Sigmoid colon (tissue), 7 donors: Measurements from ENCODE around the gene CFAP45. TPM values are rescaled to one million over a fixed set of nuclear protein-coding genes. Genes with fewer than 3 reads are reported as not detected.

ENCODE experiments used
- DNase-seq: peaks from one replicate; pipeline ENCODE4 v3.0.0-alpha.2; 2019
- H3K27ac ChIP-seq, 4 donors: fragments of 200-600 bp; sonication (generic); one replicate each; pipeline ENCODE4 v1.5.1; 2016 to 2019; ENCODE audit warnings: mild to moderate bottlenecking in 1 of 4
- H3K27me3 ChIP-seq, 3 donors: fragments of 200-600 bp; sonication (generic); one replicate each; pipeline ENCODE4 v1.5.1; 2019; ENCODE audit warnings: mild to moderate bottlenecking in 1 of 3
- H3K36me3 ChIP-seq, 4 donors: fragments of 200-600 bp; sonication (generic); one replicate each; pipeline ENCODE4 v1.5.1; 2016 to 2019
- H3K4me1 ChIP-seq, 4 donors: fragments of 200-600 bp; sonication (generic); one replicate each; pipeline ENCODE4 v1.5.1; 2017 to 2019
- H3K4me3 ChIP-seq, 4 donors: fragments of 200-600 bp; sonication (generic); one replicate each; pipeline ENCODE4 v1.5.1; 2017 to 2019; ENCODE audit warnings: mild to moderate bottlenecking in 2 of 4, moderate library complexity in 1 of 4
- H3K9me3 ChIP-seq, 4 donors: fragments of 200-600 bp in 3 of 4; sonication (generic) in 3 of 4; one replicate each; pipeline versions ENCODE4 v1.5.1 to v1.6.1; 2013 to 2019
- CTCF ChIP-seq, 4 experiments: fragments of 450-650 bp in 3 of 4; fragments of 200-600 bp in 1 of 4; IDR thresholded peaks; one replicate each; pipeline ENCODE4 v1.5.1; 2016 to 2019; ENCODE audit warnings: antibody characterized with exemption in 4 of 4, mild to moderate bottlenecking in 3 of 4, moderate library complexity in 2 of 4
- EP300 ChIP-seq, 4 donors: sonication (generic); formaldehyde crosslinking; IDR thresholded peaks; one replicate each; pipeline ENCODE4 v1.6.1; 2017; ENCODE audit warnings: antibody characterized with exemption in 4 of 4
- POLR2A ChIP-seq, 2 donors: fragments of 450-650 bp; IDR thresholded peaks; one replicate each; pipeline ENCODE4 v1.6.1; 2016; ENCODE audit warnings: antibody characterized with exemption in 2 of 2, mild to moderate bottlenecking in 2 of 2, moderate library complexity in 2 of 2
- POLR2AphosphoS5 ChIP-seq, 4 donors: sonication (generic); formaldehyde crosslinking; IDR thresholded peaks; one replicate each; pipeline ENCODE4 v1.6.1; 2017; ENCODE audit warnings: antibody characterized with exemption in 4 of 4
- WGBS, 2 donors: extraction: QIAGEN DNeasy Blood & Tissue Kit; methylation state at CpG; one replicate each; pipeline ENCODE4 v1.1.7; 2013; 5-methylcytosine and 5-hydroxymethylcytosine counted together
- intact Hi-C: fragments of 100-400 bp; cut with DNase I; formaldehyde crosslinking; loops from one replicate; pipeline ENCODE4 v1.15.1; 2023
- polyA plus RNA-seq, 3 donors: library from polyadenylated mRNA; stranded (reverse); fragments of 200-250 nt; gene quantifications; one replicate each; pipeline ENCODE4 v1.2.3, GENCODE V29; 2013
- total RNA-seq, 4 donors: library from RNA; depleted of rRNA; stranded (reverse); fragments of >200 nt; gene quantifications; one replicate each; pipeline ENCODE4 v1.1.0, GENCODE V29; 2016
- donor health status: healthy with polysubstance abuse.
- donor health status: Bipolar disorder and iron deficiency.
- donor health status: healthy.

CFAP45 gene
- total and polyA plus RNA-seq, 7 donors: 0.29 to 1.8 (median 1.0) TPM; not detected in 3

- H3K4me1 ChIP-seq: peaks cover 0 to 11% (median 7%) of the 10 kb centered on the region in 4 donors
- TF ChIP-seq POLR2A (IDR thresholded peaks at IDR 0.05) (no peak), CTCF (IDR thresholded peaks at IDR 0.05) (no peak), POLR2AphosphoS5 (IDR thresholded peaks at IDR 0.05) (no peak), EP300 (IDR thresholded peaks at IDR 0.05) (no peak)
- no peak overlapping the region for H3K27ac ChIP-seq
- H3K27me3 ChIP-seq: no peaks in the 10 kb centered on the region
- no peak overlapping the region for H3K4me3 ChIP-seq
- intact Hi-C loops: no loop called here
- no peak for DNase-seq
- 19 to 74% methylated on average over 3 of the region's 3 CpGs for WGBS, 2 donors
- no peaks in the 10 kb centered on the region for H3K36me3 ChIP-seq
- no peaks in the 10 kb centered on the region for H3K9me3 ChIP-seq
These were observed 39.7 kb upstream of the CFAP45 start for GRCh38 chr1:159939678-159940002.

GRCh38 chr1:159938905-159939677 is 39.1 kb upstream of the CFAP45 start:
- Histone ChIP-seq H3K9me3 (no peaks in the 10 kb centered on the region), H3K27ac (no peak overlapping the region), H3K4me1 (peaks cover 0 to 11% (median 6%) of the 10 kb centered on the region in 4 donors), H3K27me3 (no peaks in the 10 kb centered on the region), H3K36me3 (no peaks in the 10 kb centered on the region), H3K4me3 (no peak overlapping the region)
- no peak for DNase-seq
- 69 to 87% methylated on average over 6 of the region's 6 CpGs for WGBS, 2 donors
- TF ChIP-seq POLR2AphosphoS5 (IDR thresholded peaks at IDR 0.05) (no peak), EP300 (IDR thresholded peaks at IDR 0.05) (no peak), POLR2A (IDR thresholded peaks at IDR 0.05) (no peak), CTCF (IDR thresholded peaks at IDR 0.05) (no peak)
- intact Hi-C loops: no loop called here

GRCh38 chr1:159938211-159938852 is 38.4 kb upstream of the CFAP45 start:
- Histone ChIP-seq H3K27ac (no peak overlapping the region), H3K36me3 (no peaks in the 10 kb centered on the region), H3K4me1 (peaks cover 0 to 11% (median 6%) of the 10 kb centered on the region in 4 donors), H3K4me3 (no peak overlapping the region), H3K27me3 (no peaks in the 10 kb centered on the region), H3K9me3 (no peaks in the 10 kb centered on the region)
- intact Hi-C loops: no loop called here
- WGBS, 2 donors: 55 to 66% methylated on average over 7 of the region's 7 CpGs
- no peak for DNase-seq
- no peak for TF ChIP-seq POLR2AphosphoS5 (IDR thresholded peaks at IDR 0.05)
- TF ChIP-seq CTCF (IDR thresholded peaks at IDR 0.05): no peak
- TF ChIP-seq EP300 (IDR thresholded peaks at IDR 0.05): no peak
- TF ChIP-seq POLR2A (IDR thresholded peaks at IDR 0.05): no peak

GRCh38 chr1:159937054-159937750 is 37.2 kb upstream of the CFAP45 start:
- TF ChIP-seq POLR2A (IDR thresholded peaks at IDR 0.05) (no peak), CTCF (IDR thresholded peaks at IDR 0.05) (no peak), EP300 (IDR thresholded peaks at IDR 0.05) (no peak), POLR2AphosphoS5 (IDR thresholded peaks at IDR 0.05) (no peak)
- H3K9me3 ChIP-seq: no peaks in the 10 kb centered on the region
- no peak overlapping the region for H3K27ac ChIP-seq
- intact Hi-C loops: no loop called here
- no peaks in the 10 kb centered on the region for H3K27me3 ChIP-seq
- no peak for DNase-seq
- WGBS, 2 donors: 29 to 33% methylated on average over 4 of the region's 4 CpGs
- no peaks in the 10 kb centered on the region for H3K36me3 ChIP-seq
- H3K4me3 ChIP-seq: no peak overlapping the region
- H3K4me1 ChIP-seq: peaks cover 0 to 11% (median 6%) of the 10 kb centered on the region in 4 donors
